ENCODE data around the gene CASP8AP2. TPM values are rescaled to one million over a fixed set of nuclear protein-coding genes. Genes with fewer than 3 reads are reported as not detected.
"Not testable (repeated sequence)": the region's sequence is repeated elsewhere in the genome, so short reads cannot be mapped to it uniquely, and the experiment has no call there.

The CASP8AP2 gene
- total RNA-seq, 1 donor from 2014 or later = 36.6 TPM

- no peaks in the 10 kb centered on the region for H3K27me3 Mint-ChIP-seq (ENCODE audit: low read depth)
- no peak for DNase-seq (ENCODE audit: low read depth, low spot score)
- no peak overlapping the region for H3K4me3 Mint-ChIP-seq
- H3K4me1 Mint-ChIP-seq = no peaks in the 10 kb centered on the region
- H3K36me3 Mint-ChIP-seq (ENCODE audit: low read depth) = no peaks in the 10 kb centered on the region
- no peak for TF ChIP-seq CTCF (conservative IDR thresholded peaks at IDR 0.05)
- H3K27ac Mint-ChIP-seq (ENCODE audit: unreplicated experiment) = no peak overlapping the region
- H3K9me3 Mint-ChIP-seq = no peaks in the 10 kb centered on the region
These were observed 23.8 kb upstream of the CASP8AP2 start for GRCh38 chr6:89805814-89806371.

- Mint-ChIP-seq H3K27ac (ENCODE audit: unreplicated experiment) (no peak overlapping the region), H3K4me3 (no peak overlapping the region), H3K36me3 (ENCODE audit: low read depth) (no peaks in the 10 kb centered on the region), H3K27me3 (ENCODE audit: low read depth) (no peaks in the 10 kb centered on the region), H3K4me1 (no peaks in the 10 kb centered on the region), H3K9me3 (no peaks in the 10 kb centered on the region)
- DNase-seq (ENCODE audit: low read depth, low spot score) = no peak
- no peak for TF ChIP-seq CTCF (conservative IDR thresholded peaks at IDR 0.05)
These were observed 22.1 kb upstream of the CASP8AP2 start for GRCh38 chr6:89807581-89807980.

- not testable (repeated sequence) for H3K4me3 Mint-ChIP-seq; H3K9me3 Mint-ChIP-seq; H3K27me3 Mint-ChIP-seq (ENCODE audit: low read depth); H3K36me3 Mint-ChIP-seq (ENCODE audit: low read depth); H3K27ac Mint-ChIP-seq (ENCODE audit: unreplicated experiment); DNase-seq (ENCODE audit: low read depth, low spot score)
- H3K4me1 Mint-ChIP-seq = peaks cover 11% of the 10 kb centered on the region
These were observed 16.3 kb upstream of the CASP8AP2 start for GRCh38 chr6:89813422-89813821.

- Mint-ChIP-seq H3K36me3 (ENCODE audit: low read depth) (peaks cover 3% of the 10 kb centered on the region), H3K4me3 (peak overlapping the region; percentile 93), H3K4me1 (peaks cover 30% of the 10 kb centered on the region), H3K27me3 (ENCODE audit: low read depth) (no peaks in the 10 kb centered on the region), H3K27ac (ENCODE audit: unreplicated experiment) (no peak overlapping the region), H3K9me3 (no peaks in the 10 kb centered on the region)
- DNase-seq (ENCODE audit: low read depth, low spot score) = no peak
- TF ChIP-seq CTCF (conservative IDR thresholded peaks at IDR 0.05) = no peak
These were observed 12.2 kb upstream of the CASP8AP2 start for GRCh38 chr6:89817481-89817880.

GRCh38 chr6:89818977-89819335 is 10.7 kb upstream of the CASP8AP2 start:
- peak overlapping the region; percentile 95 for H3K27ac Mint-ChIP-seq (ENCODE audit: unreplicated experiment)
- no peak for TF ChIP-seq CTCF (conservative IDR thresholded peaks at IDR 0.05)
- peaks cover 3% of the 10 kb centered on the region for H3K36me3 Mint-ChIP-seq (ENCODE audit: low read depth)
- DNase-seq (ENCODE audit: low read depth, low spot score) = peak; percentile 14
- H3K27me3 Mint-ChIP-seq (ENCODE audit: low read depth) = no peaks in the 10 kb centered on the region
- H3K9me3 Mint-ChIP-seq = no peaks in the 10 kb centered on the region
- peaks cover 30% of the 10 kb centered on the region for H3K4me1 Mint-ChIP-seq
- peak overlapping the region; percentile 93 for H3K4me3 Mint-ChIP-seq

- Mint-ChIP-seq H3K9me3 (no peaks in the 10 kb centered on the region), H3K4me1 (peaks cover 30% of the 10 kb centered on the region), H3K27me3 (ENCODE audit: low read depth) (no peaks in the 10 kb centered on the region), H3K4me3 (peak within 1 kb of the TSS; percentile 93), H3K27ac (ENCODE audit: unreplicated experiment) (peak within 1 kb of the TSS; percentile 97), H3K36me3 (ENCODE audit: low read depth) (peaks cover 3% of the 10 kb centered on the region)
- TF ChIP-seq CTCF (conservative IDR thresholded peaks at IDR 0.05) = no peak
- DNase-seq (ENCODE audit: low read depth, low spot score) = peak; percentile 85
These were observed 10.1 kb upstream of the CASP8AP2 start, which contains the start of gene MDN1 for GRCh38 chr6:89819336-89820130. Gene MDN1 (minus strand): TSS chr6:89819794. CDS start chr6:89819607, 187 bp downstream.

Measured in neural crest cell (in vitro differentiated cells).